Fibroblast of pulmonary artery (primary cell): ENCODE data around the gene C1QTNF5.

ENCODE experiments used
- DNase-seq: peaks from one replicate; pipeline ENCODE4 v3.0.0-alpha.2; 2010; ENCODE audit warnings: low read depth
- H3K4me3 ChIP-seq: replicated peaks from 2 replicates; pipeline ENCODE4 v1.5.1; 2011; ENCODE audit warnings: low read depth, mild to moderate bottlenecking, control low read depth, low read length, moderate library complexity
- TF ChIP-seq, protein P1 (sequence below): IDR thresholded peaks from 2 replicates; pipeline ENCODE4 v1.5.1; 2011; ENCODE audit warnings: mild to moderate bottlenecking, control low read depth, low read length, inconsistent platforms; ENCODE audit errors: missing control alignments

The C1QTNF5 gene

DNA sequence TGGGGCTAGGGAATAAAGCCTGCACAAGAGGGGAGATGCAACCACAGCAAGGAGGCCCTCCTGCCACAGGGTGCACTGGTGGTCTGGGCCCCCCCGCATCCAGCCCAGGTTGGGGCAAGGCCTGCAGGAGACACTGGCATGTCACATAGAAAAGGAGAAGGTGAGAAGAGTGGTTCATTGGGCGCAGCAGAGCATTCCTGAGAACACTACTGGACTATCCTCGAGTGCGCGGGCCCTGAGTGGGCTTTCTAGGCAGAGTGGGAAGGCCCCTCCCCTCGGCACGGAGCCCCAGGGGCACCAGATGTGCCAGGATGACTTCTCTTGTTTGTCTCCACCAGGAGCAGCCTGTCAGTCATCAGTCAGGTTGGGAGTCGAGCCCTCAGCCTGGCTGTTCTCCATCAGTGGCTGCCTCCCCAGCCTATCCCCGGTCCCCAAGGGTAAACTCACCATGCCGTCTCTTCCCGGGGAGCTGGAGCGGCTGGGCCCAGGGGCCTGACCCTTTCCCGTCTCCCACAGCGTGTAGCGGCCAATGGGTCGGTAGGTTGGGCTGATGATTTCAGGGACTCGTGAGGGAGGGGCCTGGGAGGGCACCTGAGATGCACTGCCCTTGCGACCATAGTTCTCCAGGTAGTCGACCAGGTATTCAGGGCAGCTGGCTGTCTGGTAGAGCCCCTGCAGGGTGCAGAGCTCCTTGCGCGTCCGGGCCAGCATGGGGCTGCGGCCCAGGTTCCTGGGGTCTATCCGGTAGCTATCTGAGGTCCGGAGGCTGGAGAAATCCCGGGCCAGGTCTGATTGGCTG, 31.8 kb upstream of the C1QTNF5 start:
- DNase-seq = no peak
- H3K4me3 ChIP-seq = no peak overlapping the region
- TF ChIP-seq, protein P1, sequence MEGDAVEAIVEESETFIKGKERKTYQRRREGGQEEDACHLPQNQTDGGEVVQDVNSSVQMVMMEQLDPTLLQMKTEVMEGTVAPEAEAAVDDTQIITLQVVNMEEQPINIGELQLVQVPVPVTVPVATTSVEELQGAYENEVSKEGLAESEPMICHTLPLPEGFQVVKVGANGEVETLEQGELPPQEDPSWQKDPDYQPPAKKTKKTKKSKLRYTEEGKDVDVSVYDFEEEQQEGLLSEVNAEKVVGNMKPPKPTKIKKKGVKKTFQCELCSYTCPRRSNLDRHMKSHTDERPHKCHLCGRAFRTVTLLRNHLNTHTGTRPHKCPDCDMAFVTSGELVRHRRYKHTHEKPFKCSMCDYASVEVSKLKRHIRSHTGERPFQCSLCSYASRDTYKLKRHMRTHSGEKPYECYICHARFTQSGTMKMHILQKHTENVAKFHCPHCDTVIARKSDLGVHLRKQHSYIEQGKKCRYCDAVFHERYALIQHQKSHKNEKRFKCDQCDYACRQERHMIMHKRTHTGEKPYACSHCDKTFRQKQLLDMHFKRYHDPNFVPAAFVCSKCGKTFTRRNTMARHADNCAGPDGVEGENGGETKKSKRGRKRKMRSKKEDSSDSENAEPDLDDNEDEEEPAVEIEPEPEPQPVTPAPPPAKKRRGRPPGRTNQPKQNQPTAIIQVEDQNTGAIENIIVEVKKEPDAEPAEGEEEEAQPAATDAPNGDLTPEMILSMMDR = no peak

DNA sequence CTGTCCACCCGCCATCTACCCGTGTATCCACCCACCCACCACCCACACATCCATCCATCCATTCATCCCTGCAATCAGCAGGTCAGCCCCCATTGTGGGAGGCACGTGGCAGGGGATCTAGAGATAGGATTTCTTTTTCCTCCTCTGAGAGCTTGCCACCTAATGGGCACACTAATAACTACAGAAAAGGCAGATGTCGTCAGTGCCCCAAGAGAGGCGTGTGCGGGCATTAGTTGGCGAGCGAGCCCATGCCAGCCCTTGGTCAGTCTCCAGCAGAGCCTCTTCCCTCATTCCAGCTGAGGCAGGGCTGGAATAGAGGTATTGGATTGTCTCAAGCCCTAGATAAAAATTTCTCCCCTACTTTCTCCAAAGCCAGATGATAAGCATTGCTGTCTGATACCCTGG, 31.1 kb upstream of the C1QTNF5 start:
- no peak for DNase-seq
- TF ChIP-seq, protein P1 = peak; percentile 6
- H3K4me3 ChIP-seq = no peak overlapping the region

DNA sequence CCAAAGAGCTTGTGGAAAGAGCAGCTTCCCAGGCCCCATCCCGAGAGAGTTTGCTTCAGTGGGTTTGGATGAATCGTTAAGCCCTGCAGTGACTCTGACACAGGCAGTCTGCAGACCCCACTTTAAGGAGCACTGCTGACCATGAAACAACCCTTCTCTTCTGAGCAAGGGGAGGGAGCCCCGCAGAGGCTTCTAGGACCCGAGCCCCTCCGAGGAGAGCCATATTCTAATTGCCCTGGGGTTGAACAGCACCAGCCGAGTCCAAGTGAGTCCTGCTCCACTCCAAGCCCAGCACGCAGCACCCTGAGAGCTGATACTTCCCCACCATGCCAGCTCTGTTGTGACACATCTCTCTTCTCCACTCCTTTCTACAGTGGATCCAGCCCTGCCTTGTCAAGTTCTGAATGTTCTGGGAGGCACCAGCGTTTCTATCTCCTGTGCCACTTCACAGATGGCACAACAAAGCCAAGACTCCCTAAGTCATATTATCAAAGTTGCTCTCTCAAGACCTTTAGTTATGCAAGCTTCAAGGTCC, 30.5 kb upstream of the C1QTNF5 start:
- no peak overlapping the region for H3K4me3 ChIP-seq
- TF ChIP-seq, protein P1 = no peak

DNA sequence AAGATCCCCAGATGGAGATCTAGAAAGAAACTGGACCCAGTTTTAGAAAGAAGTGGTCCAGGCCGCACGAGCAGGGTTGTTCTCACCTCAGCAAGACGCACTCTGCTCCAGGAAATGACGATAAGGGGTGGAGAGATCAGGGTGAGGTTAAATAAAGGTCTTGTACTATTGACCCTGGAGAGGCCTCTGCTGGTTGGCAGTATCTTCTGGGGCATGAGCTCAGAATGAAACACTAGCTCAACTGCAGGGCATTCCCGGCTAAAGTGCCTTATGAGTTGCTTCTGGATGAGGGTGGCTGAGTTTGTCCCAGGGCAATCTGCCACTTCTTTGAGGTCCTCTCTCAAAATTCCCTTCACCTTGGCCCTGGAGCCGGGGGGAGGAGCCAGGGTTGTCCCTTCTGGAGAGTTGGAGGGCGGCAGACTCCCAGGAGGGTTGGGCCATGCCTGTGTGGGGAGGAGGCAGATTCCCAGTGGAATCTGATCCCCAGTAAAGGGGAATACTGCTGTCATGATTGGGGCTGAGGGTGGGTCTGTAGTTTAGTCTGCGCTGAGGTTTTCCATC, 29.9 kb upstream of the C1QTNF5 start:
- H3K4me3 ChIP-seq = no peak overlapping the region
- TF ChIP-seq, protein P1 = no peak
- no peak for DNase-seq

More for the DNA sequence above, 30.5 kb upstream of the C1QTNF5 start:
- DNase-seq = no peak

DNA sequence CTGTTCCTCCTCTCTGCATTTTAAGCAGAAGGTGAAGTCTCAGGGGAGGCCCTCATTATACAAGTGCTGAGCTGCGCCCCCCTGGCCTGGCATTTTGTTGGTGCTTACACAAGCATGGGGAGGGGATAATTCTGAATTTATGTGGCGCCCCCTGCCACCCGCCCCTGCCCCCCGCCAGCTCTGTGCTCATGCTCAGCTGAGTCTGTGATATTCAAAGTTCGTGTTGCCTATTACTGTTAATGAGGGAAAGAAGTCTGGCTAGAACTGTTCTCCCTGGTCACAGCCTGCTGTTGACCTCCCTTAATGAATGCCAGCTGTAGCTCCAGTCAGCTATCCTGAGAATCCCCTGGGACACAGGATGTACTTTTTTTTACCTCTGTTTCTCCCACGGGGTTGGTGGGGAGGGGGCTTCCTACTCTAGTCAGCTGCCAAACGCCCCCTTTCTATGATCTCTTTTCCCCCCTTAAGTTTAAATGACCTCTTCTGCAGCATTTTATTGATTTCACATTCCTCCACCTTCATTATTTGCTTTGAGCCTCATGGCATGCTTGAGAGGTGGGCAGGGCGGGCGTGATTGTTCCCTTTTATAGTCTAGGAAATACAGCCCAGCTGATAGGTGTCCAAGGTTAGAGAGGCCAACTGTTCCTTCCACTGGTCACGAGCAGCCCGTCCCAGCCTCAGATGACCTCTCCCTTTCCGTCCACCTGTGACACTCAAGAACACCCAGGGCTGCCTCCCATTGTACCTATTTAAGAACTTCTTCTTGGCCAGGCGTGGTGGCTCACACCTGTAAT, 28.6 kb upstream of the C1QTNF5 start:
- no peak overlapping the region for H3K4me3 ChIP-seq
- TF ChIP-seq, protein P1 = no peak
- DNase-seq = no peak

DNA sequence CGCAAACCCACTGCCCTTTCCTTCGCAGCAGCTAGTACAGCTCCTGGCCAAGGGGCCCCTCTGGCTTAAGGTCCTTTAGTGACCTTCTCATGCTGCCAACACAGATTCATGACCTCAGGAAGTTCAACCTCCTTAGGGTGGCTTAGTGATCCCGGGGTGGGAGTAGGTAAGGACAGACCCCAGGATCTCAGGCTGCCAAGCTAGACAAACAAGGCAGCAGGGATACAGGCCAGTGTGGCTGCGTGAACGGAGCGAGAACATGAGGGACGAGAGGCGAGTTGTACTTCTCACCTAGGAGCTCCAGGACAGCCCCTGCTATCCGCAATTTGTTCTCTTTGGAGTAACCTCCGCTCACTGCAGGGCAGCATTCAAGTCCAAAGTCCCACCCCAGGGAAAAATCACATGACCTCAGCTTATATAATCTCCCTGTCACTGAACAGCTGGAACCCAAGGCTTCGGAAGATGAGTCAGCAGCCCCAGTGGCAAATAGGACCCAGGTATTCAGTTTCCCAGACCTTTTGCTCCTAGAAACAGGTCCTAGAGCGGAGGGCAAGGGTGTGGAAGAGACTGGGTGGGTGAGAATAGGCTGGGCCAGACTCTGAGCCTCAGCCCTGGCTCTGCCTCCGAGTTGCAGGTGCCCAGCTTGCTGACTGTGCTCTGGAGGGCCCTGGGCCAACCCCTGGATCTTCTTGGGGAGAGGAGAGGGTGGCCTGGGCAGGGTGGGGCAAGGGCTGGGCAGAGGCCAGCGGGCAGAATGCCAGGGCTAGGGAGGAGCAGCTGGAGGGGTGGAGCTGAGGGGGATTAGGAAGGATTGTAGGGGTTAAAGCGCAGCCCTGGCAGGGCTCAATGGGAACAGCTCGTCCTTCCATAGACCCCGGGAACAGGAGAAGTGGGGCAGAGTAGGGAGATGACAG, 27.7 kb upstream of the C1QTNF5 start:
- no peak overlapping the region for H3K4me3 ChIP-seq
- TF ChIP-seq, protein P1 = no peak
- peak; percentile 25 for DNase-seq
